Endodermal cell (in vitro differentiated cells): ENCODE results near the gene ABRACL. TPM values are rescaled to one million over a fixed set of nuclear protein-coding genes. Genes with fewer than 3 reads are reported as not detected.
"Not testable (repeated sequence)": the region's sequence is repeated elsewhere in the genome, so short reads cannot be mapped to it uniquely, and the experiment has no call there.

Experiments
- DNase-seq: peaks from one replicate; pipeline ENCODE4 v3.0.0-alpha.2; 2017
- H3K27ac ChIP-seq: 2 replicates; pipeline ENCODE4 v1.5.1; 2013; ENCODE audit warnings: mild to moderate bottlenecking, low read depth, low read length, moderate library complexity
- H3K27me3 ChIP-seq: 2 replicates; pipeline ENCODE4 v1.6.1; 2013; ENCODE audit warnings: mild to moderate bottlenecking, low read length, moderate library complexity; ENCODE audit not compliant: insufficient read depth, control insufficient read depth, poor library complexity, severe bottlenecking
- H3K36me3 ChIP-seq: 2 replicates; pipeline ENCODE4 v1.7.0; 2013; ENCODE audit warnings: mild to moderate bottlenecking, low read length, moderate library complexity; ENCODE audit not compliant: control insufficient read depth, insufficient read depth
- H3K4me1 ChIP-seq: one replicate; pipeline ENCODE4 v1.7.0; 2013; ENCODE audit warnings: low read length; ENCODE audit not compliant: control insufficient read depth, insufficient read depth
- H3K4me3 ChIP-seq: 2 replicates; pipeline ENCODE4 v1.5.1; 2013; ENCODE audit warnings: mild to moderate bottlenecking, low read length, moderate library complexity
- H3K9ac ChIP-seq: 2 replicates; pipeline ENCODE4 v1.6.1; 2013; ENCODE audit warnings: mild to moderate bottlenecking, low read length, moderate library complexity; ENCODE audit not compliant: poor library complexity, severe bottlenecking; ENCODE audit errors: extremely low read depth
- H3K9me3 ChIP-seq: 2 replicates; pipeline ENCODE4 v1.6.1; 2013; ENCODE audit warnings: mild to moderate bottlenecking, low read length, moderate library complexity; ENCODE audit not compliant: control insufficient read depth
- H3K27ac Mint-ChIP-seq: 2 replicates; pipeline ENCODE4 v1.8.0; 2020; ENCODE audit warnings: mixed read lengths
- H3K27me3 Mint-ChIP-seq: 2 replicates; pipeline ENCODE4 v1.8.0; 2021; ENCODE audit warnings: mild to moderate bottlenecking, mixed read lengths; ENCODE audit not compliant: insufficient read depth
- H3K36me3 Mint-ChIP-seq: 2 replicates; pipeline ENCODE4 v1.8.0; 2020; ENCODE audit warnings: low read depth, mixed read lengths
- H3K4me1 Mint-ChIP-seq: 2 replicates; pipeline ENCODE4 v1.8.0; 2020; ENCODE audit warnings: mixed read lengths
- H3K4me3 Mint-ChIP-seq: 2 replicates; pipeline ENCODE4 v1.8.0; 2020; ENCODE audit warnings: mild to moderate bottlenecking, moderate library complexity, mixed read lengths
- H3K9me3 Mint-ChIP-seq: 2 replicates; pipeline ENCODE4 v1.8.0; 2020; ENCODE audit warnings: mild to moderate bottlenecking, mixed read lengths
- CTCF ChIP-seq: fragments of 200-600 bp; sonication (generic); conservative IDR thresholded peaks from 2 replicates; pipeline ENCODE4 v1.5.0; 2021; ENCODE audit warnings: antibody characterized with exemption, mild to moderate bottlenecking
- WGBS, 2 experiments: methylation state at CpG; one replicate each; pipeline versions ENCODE4 v1.1.5 to v1.1.7; 2013; ENCODE audit warnings: missing lambda C conversion rate in 2 of 2, mixed read lengths in 1 of 2; ENCODE audit not compliant: insufficient coverage in 1 of 2, insufficient read length in 1 of 2; 5-methylcytosine and 5-hydroxymethylcytosine counted together
- total RNA-seq, 2 donors: library from RNA; stranded (reverse); fragmentation: NEBNext Ultra II Directional in 1 of 2; extraction: Animal tissue kit (Norgen Biotek cat#: 25700) in 1 of 2; gene quantifications; 2 replicates in 1 of 2; 3 replicates in 1 of 2; pipeline ENCODE4 v1.2.1, GENCODE V29; 2021

The ABRACL gene
- total RNA-seq, 2 donors from 2014 or later, result 24.7 to 45.8 TPM

- 95% methylated on average over 2 to 3 of the region's 3 CpGs for WGBS, 2 experiments
- no peak for TF ChIP-seq CTCF
- Histone ChIP-seq H3K4me1 (no peaks in the 10 kb centered on the region), H3K27me3 (no peaks in the 10 kb centered on the region), H3K9ac (no peak overlapping the region), H3K4me3 (no peak overlapping the region), H3K27ac (no peak overlapping the region), H3K36me3 (peaks cover 6% of the 10 kb centered on the region), H3K9me3 (no peaks in the 10 kb centered on the region)
- DNase-seq, result no peak
- H3K4me1 Mint-ChIP-seq, result no peaks in the 10 kb centered on the region
- H3K27me3 Mint-ChIP-seq, result no peaks in the 10 kb centered on the region
- H3K4me3 Mint-ChIP-seq, result no peak overlapping the region
- no peak overlapping the region for H3K27ac Mint-ChIP-seq
- peaks cover 6% of the 10 kb centered on the region for H3K36me3 Mint-ChIP-seq
- no peaks in the 10 kb centered on the region for H3K9me3 Mint-ChIP-seq
These were observed 19.1 kb downstream of the ABRACL start for GRCh38 chr6:139047677-139048076.

GRCh38 chr6:139048912-139049311 lies 20.4 kb downstream of the ABRACL start:
- DNase-seq, H3K4me3 ChIP-seq, H3K4me3 Mint-ChIP-seq, H3K9me3 Mint-ChIP-seq, H3K27ac ChIP-seq, H3K4me1 Mint-ChIP-seq, H3K4me1 ChIP-seq, H3K36me3 Mint-ChIP-seq, H3K36me3 ChIP-seq, H3K27ac Mint-ChIP-seq, H3K27me3 Mint-ChIP-seq, H3K27me3 ChIP-seq, H3K9me3 ChIP-seq, H3K9ac ChIP-seq: not testable (repeated sequence)
- 84 to 89% methylated on average over 2 to 4 of the region's 4 CpGs for WGBS, 2 experiments

- not testable (repeated sequence) for H3K27me3 Mint-ChIP-seq, H3K4me3 ChIP-seq, H3K9me3 Mint-ChIP-seq, H3K27ac ChIP-seq, DNase-seq, H3K27ac Mint-ChIP-seq, H3K36me3 ChIP-seq, H3K9me3 ChIP-seq, H3K9ac ChIP-seq, H3K4me3 Mint-ChIP-seq, H3K36me3 Mint-ChIP-seq, H3K27me3 ChIP-seq, H3K4me1 Mint-ChIP-seq, H3K4me1 ChIP-seq
- WGBS, 2 experiments, result 100% methylated on average over 4 of the region's 5 CpGs; no CpG with 5 or more reads in 1 of the 2 experiments
These were observed 21.7 kb downstream of the ABRACL start for GRCh38 chr6:139050131-139050769.

- no peaks in the 10 kb centered on the region for H3K27me3 ChIP-seq
- H3K36me3 Mint-ChIP-seq, result no peaks in the 10 kb centered on the region
- H3K27me3 Mint-ChIP-seq, result no peaks in the 10 kb centered on the region
- H3K27ac Mint-ChIP-seq, result no peak overlapping the region
- no peak overlapping the region for H3K9ac ChIP-seq
- H3K4me1 ChIP-seq, result no peaks in the 10 kb centered on the region
- no peaks in the 10 kb centered on the region for H3K9me3 Mint-ChIP-seq
- no peaks in the 10 kb centered on the region for H3K9me3 ChIP-seq
- no peak overlapping the region for H3K27ac ChIP-seq
- TF ChIP-seq CTCF, result peak; percentile 14
- no peak overlapping the region for H3K4me3 ChIP-seq
- H3K4me3 Mint-ChIP-seq, result no peak overlapping the region
- DNase-seq, result no peak
- H3K4me1 Mint-ChIP-seq, result no peaks in the 10 kb centered on the region
- H3K36me3 ChIP-seq, result no peaks in the 10 kb centered on the region
- WGBS, 2 experiments, result 88 to 89% methylated on average over 5 of the region's 5 CpGs
These were observed 22.3 kb downstream of the ABRACL start for GRCh38 chr6:139050770-139051313.
